DOHH2 (cell line): ENCODE measurements around the gene INF2.

Experiments used
- H3F3A ChIP-seq: fragments of 200-600 bp; sonication (generic), shearing (Covaris generic); 2 replicates; pipeline ENCODE4 v1.6.0; 2016; ENCODE audit warnings: antibody characterized with exemption, mild to moderate bottlenecking; ENCODE audit not compliant: control insufficient read depth, insufficient read depth
- H3K27ac ChIP-seq: fragments of 200-600 bp; sonication (generic); 2 replicates; pipeline ENCODE4 v1.5.1; 2014; ENCODE audit warnings: low read depth, mild to moderate bottlenecking, low read length, moderate library complexity
- H3K27me3 ChIP-seq: fragments of 200-600 bp; sonication (generic); 2 replicates; pipeline ENCODE4 v1.6.1; 2014; ENCODE audit warnings: mild to moderate bottlenecking, low read length, mixed read lengths; ENCODE audit not compliant: control insufficient read depth
- H3K36me3 ChIP-seq: fragments of 200-600 bp; sonication (generic); 2 replicates; pipeline ENCODE4 v1.6.1; 2014; ENCODE audit warnings: mild to moderate bottlenecking, low read length, moderate library complexity, mixed read lengths; ENCODE audit not compliant: control insufficient read depth
- H3K4me1 ChIP-seq: fragments of 200-600 bp; sonication (generic); 2 replicates; pipeline ENCODE4 v1.6.1; 2014; ENCODE audit warnings: mild to moderate bottlenecking, low read length, mixed read lengths; ENCODE audit not compliant: control insufficient read depth
- H3K4me2 ChIP-seq: fragments of 200-600 bp; sonication (generic); 2 replicates; pipeline ENCODE4 v1.6.0; 2014; ENCODE audit warnings: mild to moderate bottlenecking, low read length, moderate library complexity
- H3K4me3 ChIP-seq: fragments of 200-600 bp; sonication (generic); 2 replicates; pipeline ENCODE4 v1.5.1; 2014; ENCODE audit warnings: mild to moderate bottlenecking, low read length, mixed read lengths
- H3K79me2 ChIP-seq: fragments of 200-600 bp; sonication (generic); 2 replicates; pipeline ENCODE4 v1.6.1; 2014; ENCODE audit warnings: mild to moderate bottlenecking, low read length, mixed read lengths; ENCODE audit not compliant: control insufficient read depth
- H3K9me2 ChIP-seq: fragments of 200-600 bp; sonication (generic); replicated peaks from 2 replicates; pipeline ENCODE4 v1.6.1; 2014; ENCODE audit warnings: mild to moderate bottlenecking, low read length, mixed read lengths; ENCODE audit not compliant: control insufficient read depth
- H3K9me3 ChIP-seq: fragments of 200-600 bp; sonication (generic); 2 replicates; pipeline ENCODE4 v1.6.1; 2014; ENCODE audit warnings: antibody characterized with exemption, low read length, mixed read lengths; ENCODE audit not compliant: control insufficient read depth, insufficient read depth
- H4K20me1 ChIP-seq: fragments of 200-600 bp; sonication (generic); 2 replicates; pipeline ENCODE4 v1.6.0; 2014; ENCODE audit warnings: low read depth, mild to moderate bottlenecking, antibody characterized with exemption, low read length, moderate library complexity; ENCODE audit not compliant: control insufficient read depth, insufficient read depth
- EZH2phosphoT487 ChIP-seq: fragments of 200-600 bp; sonication (generic); IDR thresholded peaks from 2 replicates; pipeline ENCODE4 v1.6.1; 2017; ENCODE audit warnings: borderline replicate concordance, mild to moderate bottlenecking, antibody characterized with exemption, low read length, moderate library complexity, mixed read lengths
- TF ChIP-seq, protein P1 (sequence below): fragments of 200-600 bp; sonication (generic); IDR thresholded peaks from one replicate; pipeline ENCODE4 v1.5.1; 2014; ENCODE audit warnings: antibody characterized with exemption, mild to moderate bottlenecking, low read depth, low read length; ENCODE audit not compliant: poor library complexity, severe bottlenecking

Gene INF2

DNA sequence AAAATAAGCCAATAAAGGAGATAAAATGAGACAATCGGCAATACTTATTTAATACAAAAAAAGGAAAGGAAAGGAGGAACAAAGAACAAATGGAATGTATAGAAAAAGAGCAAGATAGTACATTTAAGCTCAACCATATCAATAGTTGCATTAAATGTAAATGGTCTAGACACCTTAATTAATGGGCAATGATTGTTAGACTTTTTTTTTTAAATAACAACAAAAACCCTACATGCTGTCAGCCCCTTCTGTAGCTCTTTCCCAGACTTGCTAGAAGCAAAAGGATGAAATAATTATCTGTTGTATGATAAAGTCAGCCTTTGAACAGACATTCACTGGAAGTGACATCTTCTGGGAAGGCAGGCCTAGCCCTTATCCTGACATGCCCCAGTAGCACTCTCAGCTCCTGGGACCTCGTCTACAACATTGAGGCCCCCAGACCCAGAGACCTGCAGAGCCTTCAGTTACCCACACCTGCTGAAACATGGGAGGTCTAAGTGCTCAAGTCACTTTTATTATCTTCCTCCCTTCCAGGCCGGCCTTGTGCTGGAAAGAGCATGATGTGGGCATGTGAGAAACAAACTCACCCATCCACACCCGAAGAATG, 76.9 kb downstream of the INF2 start:
- H3K79me2 ChIP-seq = no peaks in the 10 kb centered on the region
- H3K4me3 ChIP-seq = no peak overlapping the region
- no peaks in the 10 kb centered on the region for H3K9me2 ChIP-seq
- H3K9me3 ChIP-seq = peaks cover 10% of the 10 kb centered on the region
- H3K4me2 ChIP-seq = no peak overlapping the region
- H3K36me3 ChIP-seq = peaks cover 19% of the 10 kb centered on the region
- peaks cover 9% of the 10 kb centered on the region for H3K4me1 ChIP-seq
- H3K27me3 ChIP-seq = no peaks in the 10 kb centered on the region
- peaks cover 21% of the 10 kb centered on the region for H3F3A ChIP-seq
- no peaks in the 10 kb centered on the region for H4K20me1 ChIP-seq
- TF ChIP-seq, protein P1, sequence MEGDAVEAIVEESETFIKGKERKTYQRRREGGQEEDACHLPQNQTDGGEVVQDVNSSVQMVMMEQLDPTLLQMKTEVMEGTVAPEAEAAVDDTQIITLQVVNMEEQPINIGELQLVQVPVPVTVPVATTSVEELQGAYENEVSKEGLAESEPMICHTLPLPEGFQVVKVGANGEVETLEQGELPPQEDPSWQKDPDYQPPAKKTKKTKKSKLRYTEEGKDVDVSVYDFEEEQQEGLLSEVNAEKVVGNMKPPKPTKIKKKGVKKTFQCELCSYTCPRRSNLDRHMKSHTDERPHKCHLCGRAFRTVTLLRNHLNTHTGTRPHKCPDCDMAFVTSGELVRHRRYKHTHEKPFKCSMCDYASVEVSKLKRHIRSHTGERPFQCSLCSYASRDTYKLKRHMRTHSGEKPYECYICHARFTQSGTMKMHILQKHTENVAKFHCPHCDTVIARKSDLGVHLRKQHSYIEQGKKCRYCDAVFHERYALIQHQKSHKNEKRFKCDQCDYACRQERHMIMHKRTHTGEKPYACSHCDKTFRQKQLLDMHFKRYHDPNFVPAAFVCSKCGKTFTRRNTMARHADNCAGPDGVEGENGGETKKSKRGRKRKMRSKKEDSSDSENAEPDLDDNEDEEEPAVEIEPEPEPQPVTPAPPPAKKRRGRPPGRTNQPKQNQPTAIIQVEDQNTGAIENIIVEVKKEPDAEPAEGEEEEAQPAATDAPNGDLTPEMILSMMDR = no peak
- TF ChIP-seq EZH2phosphoT487 = no peak
- no peak overlapping the region for H3K27ac ChIP-seq

DNA sequence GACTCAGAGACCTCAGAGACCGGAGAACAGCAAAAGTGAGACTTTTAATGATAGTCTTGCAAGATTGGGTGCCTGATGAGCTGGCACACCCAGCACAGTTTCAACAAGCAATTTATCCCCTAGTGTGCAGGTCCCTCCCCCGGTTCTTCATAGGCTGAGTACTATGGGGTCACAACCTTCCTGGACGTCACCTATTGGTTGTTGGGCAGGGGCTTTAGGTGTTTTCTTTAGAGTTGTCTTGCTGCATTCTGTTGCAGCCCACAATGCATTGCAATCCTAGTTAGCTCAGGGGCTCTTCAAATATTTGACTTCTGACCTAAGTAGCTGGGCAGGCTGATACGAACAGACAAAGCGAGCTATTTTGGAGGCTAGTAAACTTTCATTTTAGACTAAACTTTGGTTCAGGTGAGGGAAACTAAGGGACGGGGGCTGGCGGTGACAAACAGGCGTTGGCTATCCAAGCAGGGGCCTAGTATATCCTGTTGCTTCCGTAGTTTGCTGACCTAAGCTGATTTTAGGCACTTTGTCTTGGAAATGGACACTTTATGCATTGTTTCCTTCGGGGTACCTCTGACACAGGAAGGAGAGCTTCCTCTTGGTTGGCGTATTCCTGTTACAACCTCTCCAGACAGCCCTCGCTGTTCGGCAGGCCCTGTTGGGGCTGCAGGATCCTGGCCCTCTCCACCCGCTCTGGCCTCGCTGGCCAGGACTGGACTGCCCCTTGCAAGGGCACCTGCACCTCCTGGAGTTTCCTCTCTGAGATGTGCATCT, 77.6 kb downstream of the INF2 start:
- Histone ChIP-seq H3K9me3 (peaks cover 17% of the 10 kb centered on the region), H3K27ac (no peak overlapping the region), H3K79me2 (no peaks in the 10 kb centered on the region), H3K36me3 (peaks cover 24% of the 10 kb centered on the region), H3K4me3 (no peak overlapping the region), H3K4me2 (no peak overlapping the region), H3K4me1 (peaks cover 9% of the 10 kb centered on the region), H3F3A (peaks cover 17% of the 10 kb centered on the region), H3K9me2 (no peaks in the 10 kb centered on the region), H3K27me3 (no peaks in the 10 kb centered on the region), H4K20me1 (no peaks in the 10 kb centered on the region)
- TF ChIP-seq, protein P1 = no peak
- TF ChIP-seq EZH2phosphoT487 = no peak

GRCh38 chr14:104767634-104767918, 78.2 kb downstream of the INF2 start:
- TF ChIP-seq, protein P1 = no peak
- TF ChIP-seq EZH2phosphoT487 = no peak
- Histone ChIP-seq H4K20me1 (no peaks in the 10 kb centered on the region), H3K4me2 (no peak overlapping the region), H3K27ac (no peak overlapping the region), H3K36me3 (peaks cover 29% of the 10 kb centered on the region), H3K4me1 (peaks cover 9% of the 10 kb centered on the region), H3K4me3 (no peak overlapping the region), H3K27me3 (no peaks in the 10 kb centered on the region), H3K79me2 (no peaks in the 10 kb centered on the region), H3K9me2 (no peaks in the 10 kb centered on the region), H3K9me3 (peaks cover 21% of the 10 kb centered on the region), H3F3A (peaks cover 17% of the 10 kb centered on the region)
